HCT116 (cell line): ENCODE data around the gene VAV1. TPM values are rescaled to one million over a fixed set of nuclear protein-coding genes. Genes with fewer than 3 reads are reported as not detected.

ENCODE experiments used
- ATAC-seq: fragments of 200-7000 bp; cut with Tn5 transposase; 2 replicates; pipeline ENCODE4 v1.9.1; 2020; ENCODE audit warnings: mild to moderate bottlenecking, moderate library complexity
- BruUV-seq: library from RNA; stranded (reverse); fragments of 400-500 nt; replicated peaks from 2 replicates; lab custom pipeline; 2021; lab: Mats Ljungman, UMichigan
- CTCF ChIA-PET: fragments of 300-600 bp; sonication (Branson Sonifier 250); formaldehyde crosslinking; loops from one replicate; lab custom pipeline; 2021; ENCODE audit warnings: antibody characterized with exemption; lab: Charles Lee
- POLR2A ChIA-PET: fragments of 300-600, 350-600 bp; sonication (Branson Sonifier 250); formaldehyde crosslinking; loops from one replicate; lab custom pipeline; 2021; ENCODE audit warnings: antibody characterized with exemption; lab: Charles Lee
- RAD21 ChIA-PET, 2 experiments: fragments of 300-600 bp; sonication (Branson Sonifier 250); formaldehyde crosslinking; loops; one replicate each; lab custom pipeline; 2023; ENCODE audit warnings: low total read pairs in 2 of 2; ENCODE audit not compliant: uncharacterized antibody in 2 of 2, unreplicated experiment in 2 of 2, low non-redundant PET in 1 of 2; lab: Charles Lee
- DNase-seq: peaks from one replicate; pipeline ENCODE4 v3.0.0-alpha.2; 2010; ENCODE audit warnings: low read depth, low spot score
- H2AFZ ChIP-seq: fragments of 200-600 bp; shearing (Covaris generic), sonication (generic); 2 replicates; pipeline ENCODE4 v1.6.1; 2017; ENCODE audit warnings: low read depth, mixed run types, mixed read lengths, antibody characterized with exemption, low read length; ENCODE audit not compliant: poor library complexity, severe bottlenecking
- H3K27ac ChIP-seq: 2 replicates; pipeline ENCODE4 v1.5.1; 2012; ENCODE audit warnings: low read depth, low read length
- H3K27me3 ChIP-seq: fragments of 200-600 bp; sonication (generic); 2 replicates; pipeline ENCODE4 v1.6.1; 2016; ENCODE audit warnings: mixed run types, low read length, mixed read lengths; ENCODE audit not compliant: insufficient read depth
- H3K36me3 ChIP-seq, 2 experiments: fragments of 200-500 bp in 1 of 2; fragments of 200-600 bp in 1 of 2; sonication (Bioruptor generic) in 1 of 2; sonication (generic) in 1 of 2; 2 replicates each; pipeline versions ENCODE4 v1.5.1 to v1.6.1; 2014 to 2016; ENCODE audit warnings: low read length in 2 of 2, inconsistent platforms in 1 of 2, mixed read lengths in 1 of 2, mixed run types in 1 of 2; ENCODE audit not compliant: insufficient read depth in 2 of 2, control insufficient read depth in 1 of 2
- H3K4me1 ChIP-seq, 2 experiments: fragments of 200-600 bp in 1 of 2; sonication (generic) in 1 of 2; 2 replicates each; pipeline versions ENCODE4 v1.5.1 to v1.6.1; 2012 to 2017; ENCODE audit warnings: low read length in 2 of 2, inconsistent platforms in 1 of 2, mild to moderate bottlenecking in 1 of 2, mixed read lengths in 1 of 2, mixed run types in 1 of 2, moderate library complexity in 1 of 2; ENCODE audit not compliant: insufficient read depth in 2 of 2, control insufficient read depth in 1 of 2
- H3K4me2 ChIP-seq: fragments of 200-600 bp; sonication (generic); 2 replicates; pipeline ENCODE4 v1.6.1; 2017; ENCODE audit warnings: mixed run types, low read length, mixed read lengths
- H3K4me3 ChIP-seq, 2 experiments: fragments of 200-600 bp in 1 of 2; sonication (generic) in 1 of 2; replicated peaks in 1 of 2; 2 replicates each; pipeline ENCODE4 v1.5.1; 2011 to 2016; ENCODE audit warnings: low read length in 2 of 2, control low read depth in 1 of 2, low read depth in 1 of 2, mild to moderate bottlenecking in 1 of 2, mixed read lengths in 1 of 2, mixed run types in 1 of 2
- H3K79me2 ChIP-seq: fragments of 200-600 bp; sonication (generic); 2 replicates; pipeline ENCODE4 v1.6.1; 2017; ENCODE audit warnings: mild to moderate bottlenecking, mixed run types, low read length, moderate library complexity, mixed read lengths; ENCODE audit not compliant: insufficient read depth
- H3K9ac ChIP-seq: fragments of 200-600 bp; sonication (generic); 2 replicates; pipeline ENCODE4 v1.6.1; 2016; ENCODE audit warnings: low read length, mixed read lengths
- H3K9me2 ChIP-seq: fragments of 200-600 bp; sonication (generic), shearing (Covaris generic); 2 replicates; pipeline ENCODE4 v1.6.1; 2017; ENCODE audit warnings: mixed run types, mild to moderate bottlenecking, moderate library complexity; ENCODE audit not compliant: insufficient read depth
- H3K9me3 ChIP-seq, 2 experiments: fragments of 200-500 bp in 1 of 2; fragments of 200-600 bp in 1 of 2; sonication (Bioruptor generic) in 1 of 2; sonication (generic) in 1 of 2; 2 replicates each; pipeline ENCODE4 v1.6.1; 2014 to 2017; ENCODE audit warnings: low read length in 2 of 2, mixed read lengths in 2 of 2, inconsistent platforms in 1 of 2, low read depth in 1 of 2, mild to moderate bottlenecking in 1 of 2, mixed run types in 1 of 2, moderate library complexity in 1 of 2; ENCODE audit not compliant: control insufficient read depth in 1 of 2, insufficient read depth in 1 of 2
- H4K20me1 ChIP-seq: fragments of 200-600 bp; sonication (generic), shearing (Covaris generic); 2 replicates; pipeline ENCODE4 v1.6.1; 2017; ENCODE audit warnings: mixed run types, mild to moderate bottlenecking, moderate library complexity; ENCODE audit not compliant: insufficient read depth
- CBX3 ChIP-seq: IDR thresholded peaks from 2 replicates; pipeline ENCODE4 v1.6.1; 2012; ENCODE audit warnings: low read depth
- CEBPB ChIP-seq: IDR thresholded peaks from 2 replicates; pipeline ENCODE4 v1.6.1; 2012; ENCODE audit warnings: low read depth
- CTCF ChIP-seq, 3 experiments: fragments of 200-600 bp in 1 of 3; sonication (generic) in 1 of 3; IDR thresholded peaks in 2 of 3; conservative IDR thresholded peaks in 1 of 3; 2 replicates each; pipeline ENCODE4 v1.5.1; 2012 to 2017; ENCODE audit warnings: low read depth in 2 of 3, low read length in 2 of 3, antibody characterized with exemption in 1 of 3, borderline replicate concordance in 1 of 3, control low read depth in 1 of 3, mild to moderate bottlenecking in 1 of 3, mixed read lengths in 1 of 3, mixed run types in 1 of 3, moderate library complexity in 1 of 3; ENCODE audit not compliant: insufficient read depth in 1 of 3
- EGR1 ChIP-seq: IDR thresholded peaks from 2 replicates; pipeline ENCODE4 v1.6.1; 2012; ENCODE audit warnings: low read depth
- EZH2 ChIP-seq: fragments of 200-600 bp; sonication (generic); IDR thresholded peaks from 2 replicates; pipeline ENCODE4 v1.6.1; 2017; ENCODE audit warnings: antibody characterized with exemption, mixed run types
- EZH2phosphoT487 ChIP-seq: fragments of 200-600 bp; IDR thresholded peaks from 2 replicates; pipeline ENCODE4 v1.6.1; 2018; ENCODE audit warnings: antibody characterized with exemption, borderline replicate concordance
- FOSL1 ChIP-seq: IDR thresholded peaks from 2 replicates; pipeline ENCODE4 v1.6.1; 2012; ENCODE audit warnings: low read depth
- JUND ChIP-seq: IDR thresholded peaks from 2 replicates; pipeline ENCODE4 v1.6.1; 2012
- POLR2A ChIP-seq: IDR thresholded peaks from 2 replicates; pipeline ENCODE4 v1.7.0; 2011; ENCODE audit warnings: borderline replicate concordance; ENCODE audit not compliant: insufficient read depth, insufficient read length; ENCODE audit errors: extremely low read depth
- SIN3A ChIP-seq: IDR thresholded peaks from 2 replicates; pipeline ENCODE4 v1.6.1; 2012; ENCODE audit warnings: low read depth
- SP1 ChIP-seq: IDR thresholded peaks from 2 replicates; pipeline ENCODE4 v1.6.1; 2012; ENCODE audit warnings: low read depth
- SRF ChIP-seq: IDR thresholded peaks from 2 replicates; pipeline ENCODE4 v1.6.1; 2012; ENCODE audit warnings: low read depth
- TCF7L2 ChIP-seq: IDR thresholded peaks from 2 replicates; pipeline ENCODE4 v1.7.0; 2011; ENCODE audit warnings: borderline replicate concordance, inconsistent platforms; ENCODE audit not compliant: insufficient read depth, insufficient read length; ENCODE audit errors: extremely low read depth
- YY1 ChIP-seq: IDR thresholded peaks from 2 replicates; pipeline ENCODE4 v1.6.1; 2011; ENCODE audit warnings: low read length, low read depth, moderate library complexity, mild to moderate bottlenecking; ENCODE audit not compliant: insufficient replicate concordance; ENCODE audit errors: extremely low read depth
- ZBTB33 ChIP-seq: IDR thresholded peaks from 2 replicates; pipeline ENCODE4 v1.6.1; 2011; ENCODE audit warnings: mild to moderate bottlenecking, low read length, moderate library complexity; ENCODE audit not compliant: insufficient replicate concordance; ENCODE audit errors: extremely low read depth
- ZFX ChIP-seq: fragments of 450-650 bp; IDR thresholded peaks from 2 replicates; pipeline ENCODE4 v1.6.1; 2017
- ZNF274 ChIP-seq: fragments of 200-500 bp; sonication (Bioruptor generic); IDR thresholded peaks from 2 replicates; pipeline ENCODE4 v1.6.1; 2014; ENCODE audit warnings: mild to moderate bottlenecking, low read depth, low read length, inconsistent platforms
- intact Hi-C: fragments of 100-400 bp; cut with micrococcal nuclease; formaldehyde crosslinking; loops from 2 replicates; pipeline ENCODE4 v1.10.0; 2022
- total RNA-seq: library from RNA; stranded (reverse); gene quantifications from one replicate; pipeline ENCODE4 v1.2.1, GENCODE V29; 2021; ENCODE audit not compliant: unreplicated experiment
- TF ChIP-seq, protein P1 (sequence below): IDR thresholded peaks from 2 replicates; pipeline ENCODE4 v1.6.1; 2012; ENCODE audit warnings: low read depth

The VAV1 gene
- total RNA-seq, 1 experiment from 2014 or later: 20.6 TPM

- Histone ChIP-seq H3K9me2 (no peaks in the 10 kb centered on the region), H3K79me2 (no peaks in the 10 kb centered on the region), H3K9me3 (peaks cover 0 to 3% of the 10 kb centered on the region in 2 experiments; a peak in 1 of 4 replicates), H3K27me3 (no peaks in the 10 kb centered on the region), H3K4me1 (no peaks in the 10 kb centered on the region), H2AFZ (no peak overlapping the region), H3K27ac (no peak overlapping the region), H3K4me2 (no peak overlapping the region), H3K36me3 (no peaks in the 10 kb centered on the region), H3K4me3 (no peak overlapping the region), H3K9ac (no peak overlapping the region), H4K20me1 (no peaks in the 10 kb centered on the region)
- CTCF ChIA-PET: no interaction called here
- ATAC-seq (no peak), DNase-seq (no peak)
- intact Hi-C loops: no loop called here
- RAD21 ChIA-PET: no interaction called here
- POLR2A ChIA-PET: no interaction called here
- TF ChIP-seq POLR2A (no peak), FOSL1 (no peak), CTCF (IDR thresholded peaks at IDR 0.05 in 2 of 3, conservative IDR thresholded peaks at IDR 0.05 in 1 of 3; ENCODE audit: borderline replicate concordance in 1 of 3, insufficient read depth in 1 of 3, low read depth in 2 of 3, low read length in 2 of 3) (no peak), ZNF274 (no peak), SRF (no peak), SIN3A (no peak), ZFX (no peak), YY1 (no peak), CBX3 (no peak), CEBPB (no peak), TCF7L2 (no peak), EGR1 (no peak), ZBTB33 (no peak), EZH2 (no peak), EZH2phosphoT487 (no peak), JUND (no peak), SP1 (no peak)
- TF ChIP-seq, protein P1, sequence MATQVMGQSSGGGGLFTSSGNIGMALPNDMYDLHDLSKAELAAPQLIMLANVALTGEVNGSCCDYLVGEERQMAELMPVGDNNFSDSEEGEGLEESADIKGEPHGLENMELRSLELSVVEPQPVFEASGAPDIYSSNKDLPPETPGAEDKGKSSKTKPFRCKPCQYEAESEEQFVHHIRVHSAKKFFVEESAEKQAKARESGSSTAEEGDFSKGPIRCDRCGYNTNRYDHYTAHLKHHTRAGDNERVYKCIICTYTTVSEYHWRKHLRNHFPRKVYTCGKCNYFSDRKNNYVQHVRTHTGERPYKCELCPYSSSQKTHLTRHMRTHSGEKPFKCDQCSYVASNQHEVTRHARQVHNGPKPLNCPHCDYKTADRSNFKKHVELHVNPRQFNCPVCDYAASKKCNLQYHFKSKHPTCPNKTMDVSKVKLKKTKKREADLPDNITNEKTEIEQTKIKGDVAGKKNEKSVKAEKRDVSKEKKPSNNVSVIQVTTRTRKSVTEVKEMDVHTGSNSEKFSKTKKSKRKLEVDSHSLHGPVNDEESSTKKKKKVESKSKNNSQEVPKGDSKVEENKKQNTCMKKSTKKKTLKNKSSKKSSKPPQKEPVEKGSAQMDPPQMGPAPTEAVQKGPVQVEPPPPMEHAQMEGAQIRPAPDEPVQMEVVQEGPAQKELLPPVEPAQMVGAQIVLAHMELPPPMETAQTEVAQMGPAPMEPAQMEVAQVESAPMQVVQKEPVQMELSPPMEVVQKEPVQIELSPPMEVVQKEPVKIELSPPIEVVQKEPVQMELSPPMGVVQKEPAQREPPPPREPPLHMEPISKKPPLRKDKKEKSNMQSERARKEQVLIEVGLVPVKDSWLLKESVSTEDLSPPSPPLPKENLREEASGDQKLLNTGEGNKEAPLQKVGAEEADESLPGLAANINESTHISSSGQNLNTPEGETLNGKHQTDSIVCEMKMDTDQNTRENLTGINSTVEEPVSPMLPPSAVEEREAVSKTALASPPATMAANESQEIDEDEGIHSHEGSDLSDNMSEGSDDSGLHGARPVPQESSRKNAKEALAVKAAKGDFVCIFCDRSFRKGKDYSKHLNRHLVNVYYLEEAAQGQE: no peak
- no TSS peak for BruUV-seq
Measured at GRCh38 chr19:6820237-6820636, 47.7 kb downstream of the VAV1 start.
